GM18498 (cell line): ENCODE results near the gene OR2L3.
"Not testable (repeated sequence)": the region's sequence is repeated elsewhere in the genome, so short reads cannot be mapped to it uniquely, and the experiment has no call there.

Source experiments
- ATAC-seq: cut with Tn5 transposase; IDR thresholded peaks from one replicate; pipeline ENCODE4 v1.9.1; 2021; ENCODE audit warnings: mild to moderate bottlenecking, moderate library complexity; ENCODE audit not compliant: unreplicated experiment

Gene OR2L3, protein sequence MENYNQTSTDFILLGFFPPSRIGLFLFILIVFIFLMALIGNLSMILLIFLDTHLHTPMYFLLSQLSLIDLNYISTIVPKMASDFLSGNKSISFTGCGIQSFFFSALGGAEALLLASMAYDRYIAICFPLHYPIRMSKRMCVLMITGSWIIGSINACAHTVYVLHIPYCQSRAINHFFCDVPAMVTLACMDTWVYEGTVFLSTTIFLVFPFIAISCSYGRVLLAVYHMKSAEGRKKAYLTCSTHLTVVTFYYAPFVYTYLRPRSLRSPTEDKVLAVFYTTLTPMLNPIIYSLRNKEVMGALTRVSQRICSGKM

DNA sequence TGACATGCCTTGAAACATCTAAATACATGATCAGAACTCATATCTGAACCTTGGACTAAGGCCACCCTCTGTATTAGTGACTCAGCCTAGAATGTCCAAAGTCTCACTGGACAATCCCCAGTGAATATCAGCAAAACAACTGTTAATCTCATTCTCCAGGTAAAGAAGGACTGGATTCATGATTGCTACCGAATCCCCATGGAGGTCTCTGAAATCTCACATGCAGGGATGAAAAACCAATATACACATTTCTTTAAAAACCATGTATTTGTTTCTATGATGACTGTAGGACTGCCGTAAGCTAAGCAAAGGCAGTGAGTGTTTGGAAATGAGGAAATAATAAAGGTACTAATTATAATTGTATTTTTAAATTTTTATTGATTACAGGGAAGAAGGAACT is at the start of gene OR2L3:
OR2L3 (plus strand) TSS at position 301 of the 400 bp plus-strand sequence. CDS start 13,846 bp downstream, outside the sequence.
- no peak for ATAC-seq

DNA sequence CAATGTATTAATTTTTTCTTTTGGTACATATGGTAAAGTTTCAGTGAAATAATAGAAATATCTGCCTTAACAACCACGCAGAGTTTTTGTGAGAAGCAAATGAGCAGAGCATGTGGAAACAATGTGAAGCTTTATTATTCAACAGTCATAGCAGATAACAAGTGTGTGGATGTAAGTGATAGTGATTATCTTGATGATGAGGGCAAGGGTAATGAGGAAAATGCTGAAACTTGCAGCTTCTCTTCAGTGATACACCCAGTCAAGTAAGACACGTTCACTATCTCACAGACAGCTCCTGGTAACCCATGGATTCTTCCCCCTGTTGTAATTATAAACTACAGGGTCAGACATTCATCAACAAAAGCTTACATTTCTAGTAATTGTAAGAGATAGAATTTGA is 47.8 kb upstream of the OR2L3 start:
- no peak for ATAC-seq

DNA sequence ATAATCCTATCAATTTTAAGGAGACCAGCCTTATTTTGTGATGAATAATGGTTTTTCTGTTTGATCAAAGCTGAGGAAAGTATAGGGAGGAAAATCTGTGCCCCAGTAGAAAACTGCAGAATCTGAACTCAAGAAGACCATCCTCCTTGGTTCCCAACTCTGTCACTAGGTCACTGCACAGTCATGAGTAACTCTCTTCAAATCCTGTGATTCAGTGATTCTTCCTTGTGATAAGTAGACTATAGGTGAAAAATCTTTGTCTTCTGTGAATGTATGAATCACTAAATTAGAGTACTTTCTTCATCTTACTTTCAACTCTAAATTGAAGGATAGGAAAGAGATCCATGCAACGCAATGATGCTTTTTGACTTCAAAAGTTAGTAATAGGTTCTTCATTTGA is 46.5 kb upstream of the OR2L3 start:
- no peak for ATAC-seq

DNA sequence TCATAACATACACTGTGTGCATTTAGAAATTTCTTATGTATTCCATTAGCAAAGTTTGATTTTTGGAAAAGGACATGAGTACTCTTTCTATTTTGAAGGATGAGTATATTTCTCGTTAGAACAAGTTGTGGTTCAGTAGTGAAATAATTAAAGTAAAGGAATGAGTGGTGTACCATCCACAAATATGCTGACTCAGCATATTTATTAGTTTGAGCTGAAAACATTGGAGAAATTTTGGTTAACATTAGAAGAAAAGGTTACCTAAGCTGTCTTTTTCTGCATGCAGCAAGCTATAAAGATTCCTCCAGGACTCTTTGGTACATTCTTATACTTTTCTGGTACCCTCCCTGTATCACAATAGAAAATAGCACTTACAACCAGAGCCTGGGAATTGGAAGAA is 38.9 kb upstream of the OR2L3 start:
- no peak for ATAC-seq

DNA sequence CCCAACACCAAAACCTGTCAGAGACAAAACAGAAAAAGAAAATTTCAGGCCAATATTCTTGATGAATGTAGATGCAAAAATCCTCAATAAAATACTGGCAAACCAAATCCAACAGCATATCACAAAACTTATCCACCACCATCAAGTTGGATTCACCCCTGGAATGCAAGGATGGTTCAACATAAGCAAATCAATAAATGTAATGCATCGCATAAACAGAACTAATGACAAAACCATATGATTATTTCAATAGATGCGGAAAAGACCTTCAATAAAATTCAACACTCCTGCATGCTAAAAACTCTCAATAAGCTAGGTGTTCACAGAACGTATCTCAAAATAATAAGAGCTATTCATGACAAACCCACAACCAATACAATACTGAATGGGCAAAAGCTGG is 37.0 kb upstream of the OR2L3 start:
- ATAC-seq = no peak

DNA sequence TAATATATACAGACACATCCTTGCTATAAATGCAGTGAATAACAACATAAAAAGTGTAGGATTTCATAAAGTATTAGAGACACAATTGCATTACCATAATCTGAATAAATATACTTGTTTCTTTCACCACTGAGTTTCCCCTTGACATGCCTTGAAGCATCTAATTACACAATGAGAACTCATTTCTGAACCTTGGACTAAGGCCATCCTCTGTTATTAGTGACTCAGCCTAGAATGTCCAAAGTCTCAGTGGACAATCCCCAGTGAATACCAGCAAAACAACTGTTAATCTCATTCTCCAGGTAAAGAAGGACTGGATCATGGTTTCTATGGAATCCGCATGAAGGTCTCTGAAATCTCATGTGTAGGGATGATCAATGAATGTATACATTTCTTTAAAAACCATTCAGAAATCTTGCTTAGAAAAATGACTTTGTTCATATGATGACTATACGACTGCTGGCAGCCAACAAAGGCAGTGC is 33.4 kb upstream of the OR2L3 start, which contains the start of gene OR2L5:
OR2L5 (plus strand) TSS at position 432 of the 482 bp plus-strand sequence. CDS start 8,288 bp downstream, outside the sequence.
- ATAC-seq = no peak

DNA sequence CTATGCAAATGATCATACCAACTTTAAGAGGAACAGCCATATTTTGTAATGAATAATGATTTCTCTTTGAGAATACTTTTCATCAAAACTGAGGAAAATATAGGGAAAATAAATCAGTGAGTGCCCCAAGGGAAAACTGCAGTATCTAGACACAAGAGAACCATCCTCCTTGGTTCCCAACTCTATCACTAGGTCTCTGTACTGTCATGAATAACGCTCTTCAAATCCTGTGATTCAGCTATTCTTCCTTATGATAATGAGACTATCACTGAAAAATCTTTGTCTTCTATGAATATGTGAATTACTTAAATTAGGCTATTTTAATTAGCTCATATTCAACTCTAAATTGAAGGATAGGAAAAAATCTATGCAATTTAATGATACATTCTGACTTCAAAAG is 30.8 kb upstream of the OR2L3 start:
- no peak for ATAC-seq

DNA sequence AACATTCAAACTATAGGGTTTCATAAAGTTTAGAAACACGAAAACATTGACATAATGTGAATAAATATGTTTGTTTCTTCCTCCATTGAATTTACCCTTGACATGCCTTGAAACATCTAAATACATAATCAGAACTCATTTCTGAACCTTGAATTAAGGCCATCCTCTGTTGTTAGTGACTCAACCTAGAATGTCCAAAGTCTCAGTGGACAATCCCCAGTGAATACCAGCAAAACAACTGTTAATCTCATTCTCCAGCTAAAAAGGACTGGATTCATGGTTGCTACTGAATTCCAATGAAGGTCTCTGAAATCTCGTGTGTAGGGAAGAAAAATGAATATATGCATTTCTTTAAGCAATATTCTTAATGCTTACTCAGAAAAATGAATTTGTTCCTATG is 16.9 kb upstream of the OR2L3 start, which contains the start of gene OR2L2:
OR2L2 (plus strand) TSS at position 301 of the 400 bp plus-strand sequence. CDS start 8,198 bp downstream, outside the sequence.
- ATAC-seq = no peak

DNA sequence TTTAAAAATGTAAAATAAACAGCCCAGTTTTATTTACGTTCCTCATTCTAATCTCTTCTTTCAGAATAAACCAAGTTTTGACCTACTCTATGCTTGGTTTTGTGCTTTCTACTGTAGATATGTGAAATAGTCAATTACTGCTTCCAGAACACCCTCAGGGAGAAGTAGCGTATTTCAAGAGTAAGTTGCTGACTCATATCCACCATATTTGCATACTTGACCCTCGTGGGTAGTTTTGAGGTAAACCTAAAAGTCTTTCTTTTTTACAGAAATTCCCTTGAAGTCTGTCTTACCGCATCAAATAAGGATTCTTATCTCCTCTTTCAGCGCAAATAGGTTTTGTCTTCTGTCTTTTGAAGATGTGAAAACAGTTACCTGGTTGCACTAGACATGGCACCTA is 1.4 kb upstream of the OR2L3 start:
- no peak for ATAC-seq

DNA sequence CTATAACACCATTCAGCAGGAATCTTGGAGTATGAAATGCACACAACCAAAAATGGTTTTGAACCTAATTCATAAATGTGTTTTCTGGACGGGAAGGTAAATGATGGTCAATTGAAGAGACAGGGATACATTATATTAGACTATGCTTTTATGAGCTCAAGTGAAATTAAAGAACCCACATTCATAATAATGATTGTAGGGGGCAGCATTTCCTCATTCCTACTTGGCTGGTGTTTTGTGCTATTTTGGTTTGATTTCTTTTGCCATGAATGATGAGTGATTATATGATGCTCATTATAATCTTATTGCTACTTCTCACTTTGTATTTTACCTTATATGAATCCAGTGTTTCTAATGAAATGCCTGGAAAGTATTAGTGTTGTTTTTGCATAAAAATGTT is 372 bp downstream of the OR2L3 start:
- no peak for ATAC-seq

DNA sequence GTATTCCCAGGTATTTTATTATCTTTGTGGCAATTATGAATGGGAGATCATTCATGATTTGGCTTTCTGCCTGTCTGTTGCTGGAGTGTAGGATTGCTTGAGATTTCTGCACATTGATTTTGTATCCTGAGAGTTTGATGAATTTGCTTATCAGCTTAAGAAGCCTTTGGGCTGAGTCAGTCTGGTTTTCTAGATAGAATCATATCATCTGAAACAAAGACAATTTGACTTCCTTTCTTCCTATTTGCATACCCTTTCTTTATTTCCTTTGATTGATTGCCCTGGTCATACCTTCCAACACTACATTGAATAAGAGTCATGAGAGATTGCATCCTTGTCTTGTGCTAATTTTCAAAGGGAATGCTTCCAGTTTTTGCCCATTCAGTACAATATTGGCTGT is 8.0 kb downstream of the OR2L3 start:
- ATAC-seq = no peak

DNA sequence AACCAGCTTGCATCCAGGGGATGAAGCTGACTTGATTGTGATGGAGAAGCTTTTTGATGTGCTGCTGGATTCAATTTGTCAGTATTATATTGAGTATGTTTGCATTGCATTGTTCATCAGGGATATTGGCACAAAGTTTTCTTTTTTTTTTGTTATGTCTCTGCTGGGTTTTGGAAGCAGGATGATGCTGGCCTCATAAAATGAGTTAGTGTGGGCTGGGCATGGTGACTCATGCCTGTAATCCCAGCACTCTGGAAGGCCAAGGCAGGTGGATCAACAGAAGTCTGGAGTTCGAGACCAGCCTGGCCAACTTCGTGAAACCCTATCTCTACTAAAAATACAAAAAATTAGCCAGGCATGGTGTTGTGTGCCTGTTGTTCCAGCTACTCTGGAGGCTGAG is 8.6 kb downstream of the OR2L3 start:
- no peak for ATAC-seq

DNA sequence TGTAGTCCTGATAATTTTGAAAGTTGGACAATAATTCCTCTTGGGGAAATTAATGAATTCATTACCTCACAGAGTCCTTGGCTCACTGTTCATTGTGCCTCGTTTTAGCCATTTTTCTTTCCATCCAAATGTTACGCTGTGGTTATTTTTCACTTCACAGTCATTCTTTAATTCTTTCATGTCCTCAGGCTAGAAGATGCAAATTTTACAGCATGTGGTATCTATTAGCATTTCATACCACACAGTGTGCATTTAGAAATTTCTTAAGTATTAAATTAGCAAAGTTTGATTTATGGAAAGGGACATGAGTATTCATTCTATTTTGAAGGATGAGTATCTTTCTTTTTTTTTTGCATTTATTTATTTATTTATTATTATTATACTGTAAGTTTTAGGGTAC is 18.4 kb downstream of the OR2L3 start:
- no peak for ATAC-seq

DNA sequence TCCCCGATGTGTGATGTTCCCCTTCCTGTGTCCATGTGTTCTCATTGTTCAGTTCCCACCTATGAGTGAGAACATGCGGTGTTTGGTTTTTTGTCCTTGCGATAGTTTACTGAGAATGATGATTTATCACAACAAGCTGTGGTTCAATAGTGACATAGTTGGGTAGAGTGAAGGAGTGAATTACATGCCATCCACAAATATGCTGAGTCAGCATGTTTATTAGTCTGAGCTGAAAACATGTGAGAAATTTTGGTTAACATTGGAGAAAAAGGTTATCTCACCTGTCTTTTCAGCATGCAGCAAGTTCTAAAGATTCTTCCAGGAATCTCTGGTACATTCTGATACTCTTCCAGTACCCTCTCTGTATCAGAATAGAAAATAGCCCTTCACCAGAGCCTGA is 19.0 kb downstream of the OR2L3 start:
- ATAC-seq = no peak

DNA sequence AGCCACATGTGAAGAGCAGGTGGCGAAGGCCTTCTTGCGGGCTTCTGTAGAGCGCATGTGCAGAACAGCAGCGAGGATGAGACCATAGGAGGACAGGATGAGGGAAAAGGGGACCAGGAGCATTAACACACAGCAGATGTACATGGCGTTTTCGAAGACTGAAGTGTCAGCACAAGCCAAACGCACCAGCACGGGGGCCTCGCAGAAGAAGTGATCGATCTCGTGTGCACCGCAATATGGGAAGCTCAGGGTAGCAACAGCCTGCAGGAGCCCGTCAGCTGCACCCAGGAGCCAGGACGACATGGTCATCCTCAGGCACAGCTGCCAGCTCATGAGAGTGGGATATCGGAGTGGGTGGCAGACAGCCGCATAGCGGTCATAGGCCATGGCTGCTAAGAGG is 37.2 kb downstream of the OR2L3 start:
- not testable (repeated sequence) for ATAC-seq

DNA sequence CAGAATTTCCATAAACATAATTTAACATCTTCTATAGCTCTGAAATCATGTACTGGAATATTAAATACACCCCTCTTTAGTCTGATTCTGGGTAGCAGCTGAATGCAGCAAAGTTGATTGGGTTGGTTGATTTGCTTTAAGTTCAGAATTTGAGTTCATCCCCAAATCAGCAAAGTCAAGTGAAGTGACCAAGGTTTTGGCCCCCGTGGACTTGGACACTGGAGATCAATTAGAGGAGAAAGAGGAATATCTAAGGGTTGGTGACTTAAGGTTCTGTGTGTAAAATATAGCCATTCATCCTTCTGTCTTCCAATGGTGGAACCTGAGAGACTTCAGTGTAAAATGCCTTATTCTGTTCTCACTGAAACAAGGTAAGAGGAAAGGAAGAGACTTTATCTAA is 48.2 kb downstream of the OR2L3 start, which contains the start of gene OR2L13:
OR2L13 (plus strand) TSS at position 301 of the 400 bp plus-strand sequence. CDS start 4,192 bp downstream, outside the sequence.
- no peak for ATAC-seq

DNA sequence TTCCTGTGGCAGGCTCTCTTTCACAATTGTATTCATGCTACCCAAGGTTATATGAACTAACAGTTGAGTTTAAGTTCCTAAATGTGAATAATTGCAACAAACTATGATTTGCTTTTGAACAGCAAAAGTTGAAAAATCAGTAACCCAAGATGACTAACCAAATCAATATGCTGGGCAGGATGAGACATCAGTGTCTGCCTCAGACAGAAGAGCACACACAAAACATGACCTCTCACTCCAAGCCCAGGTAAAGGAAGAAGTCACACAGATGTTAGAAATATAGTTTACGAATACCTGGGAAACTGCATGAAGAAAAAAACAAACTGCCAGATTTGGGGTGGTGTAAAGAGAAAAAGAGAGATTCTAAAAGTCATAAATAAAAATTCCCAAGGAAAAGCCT is 51.9 kb downstream of the OR2L3 start:
- ATAC-seq = no peak

DNA sequence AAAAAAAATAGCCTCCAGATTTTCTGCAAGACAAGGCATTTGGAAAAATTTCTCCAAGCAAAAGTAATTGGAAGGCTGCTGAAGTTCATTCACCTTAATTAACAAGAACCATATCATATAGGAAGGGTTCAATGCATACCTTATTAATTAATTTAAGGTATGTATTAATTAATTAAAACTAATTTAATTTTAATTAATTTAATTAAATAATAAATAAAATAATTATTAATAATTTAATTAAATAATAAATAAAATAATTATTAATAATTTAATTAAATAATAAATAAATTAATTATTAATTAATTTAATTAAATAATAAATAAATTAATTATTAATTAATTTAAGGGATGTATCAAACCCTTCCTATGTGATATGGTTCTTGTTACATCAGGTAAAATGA is 56.2 kb downstream of the OR2L3 start:
- ATAC-seq = no peak

DNA sequence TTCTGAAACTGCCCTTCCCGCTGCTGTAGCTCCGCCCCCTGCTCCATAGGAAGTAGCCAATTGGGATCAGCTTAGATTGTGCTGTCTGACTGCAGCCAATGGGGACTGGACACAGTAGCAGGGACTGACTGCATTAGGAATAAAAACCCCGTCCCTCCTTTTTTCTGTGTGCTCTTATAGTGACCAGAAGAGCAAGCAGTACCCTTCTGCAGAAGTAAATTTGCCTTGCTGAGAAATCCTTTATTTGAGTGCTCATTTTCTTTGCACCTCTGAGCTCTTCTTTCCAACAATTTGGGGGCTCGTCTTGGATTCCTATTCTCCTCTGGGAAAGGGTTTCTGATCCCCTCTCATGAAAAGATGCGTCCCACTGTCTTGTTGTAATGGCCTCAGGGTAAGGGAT is 64.5 kb downstream of the OR2L3 start:
- ATAC-seq = no peak
